Measurements from ENCODE around the gene SLC50A1.
"Not testable (repeated sequence)": the region's sequence is repeated elsewhere in the genome, so short reads cannot be mapped to it uniquely, and the experiment has no call there.

The SLC50A1 gene

GRCh38 chr1:155117610-155118009, 18.0 kb upstream of the SLC50A1 start:
- DNase-seq, result no peak

- not testable (repeated sequence) for DNase-seq
Measured at GRCh38 chr1:155118090-155118489, 17.6 kb upstream of the SLC50A1 start.

GRCh38 chr1:155120253-155120652, 15.4 kb upstream of the SLC50A1 start:
- DNase-seq, result no peak

- DNase-seq, result no peak
Measured at GRCh38 chr1:155121249-155121648, 14.4 kb upstream of the SLC50A1 start.

GRCh38 chr1:155122308-155122707, 13.3 kb upstream of the SLC50A1 start:
- DNase-seq, result no peak

GRCh38 chr1:155123801-155124200, 11.9 kb upstream of the SLC50A1 start:
- no peak for DNase-seq

GRCh38 chr1:155124503-155125463, 10.9 kb upstream of the SLC50A1 start:
- DNase-seq, result no peak

GRCh38 chr1:155125511-155125945, 10.1 kb upstream of the SLC50A1 start:
- no peak for DNase-seq

GRCh38 chr1:155125946-155126555, 9.6 kb upstream of the SLC50A1 start:
- no peak for DNase-seq

GRCh38 chr1:155126556-155127104, 9.0 kb upstream of the SLC50A1 start:
- peak; percentile 40 for DNase-seq

GRCh38 chr1:155127105-155127966, 8.3 kb upstream of the SLC50A1 start, which contains the start of gene EFNA1:
Gene EFNA1, plus strand, starts transcription at chr1:155127876. Its CDS starts 102 bp downstream, at chr1:155127978.
- peak; percentile 52 for DNase-seq

- DNase-seq, result no peak
Measured at GRCh38 chr1:155127967-155128754, 7.5 kb upstream of the SLC50A1 start.

GRCh38 chr1:155128755-155129473, 6.7 kb upstream of the SLC50A1 start:
- DNase-seq, result no peak

- no peak for DNase-seq
Measured at GRCh38 chr1:155130272-155131006, 5.2 kb upstream of the SLC50A1 start.

GRCh38 chr1:155131285-155131684, 4.4 kb upstream of the SLC50A1 start:
- DNase-seq, result no peak

- DNase-seq, result no peak
Measured at GRCh38 chr1:155131856-155132255, 3.8 kb upstream of the SLC50A1 start.

GRCh38 chr1:155133799-155134281, 1.8 kb upstream of the SLC50A1 start:
- no peak for DNase-seq

- no peak for DNase-seq
Measured at GRCh38 chr1:155134322-155134721, 1.3 kb upstream of the SLC50A1 start.

- peak; percentile 82 for DNase-seq
Measured at GRCh38 chr1:155134880-155135414, 705 bp upstream of the SLC50A1 start.

GRCh38 chr1:155136748-155137147, 1.1 kb downstream of the SLC50A1 start:
- DNase-seq, result peak; percentile 8
